Naive thymus-derived CD4-positive, alpha-beta T cell (primary cell): ENCODE measurements around the gene ITPRIP. TPM values are rescaled to one million over a fixed set of nuclear protein-coding genes. Genes with fewer than 3 reads are reported as not detected.

Experiments used
- ATAC-seq: fragments of 150-1000 bp; cut with Tn5 transposase; 2 replicates; pipeline ENCODE4 v1.10.0; 2021; ENCODE audit warnings: mild to moderate bottlenecking, moderate library complexity
- CTCF ChIA-PET: fragments of 350-600 bp; sonication (Branson Sonifier 250); formaldehyde crosslinking; loops from one replicate; lab custom pipeline; 2021; ENCODE audit warnings: antibody characterized with exemption; lab: Charles Lee
- POLR2A ChIA-PET: fragments of 350-600 bp; sonication (Branson Sonifier 250); formaldehyde crosslinking; loops from one replicate; lab custom pipeline; 2021; ENCODE audit warnings: antibody characterized with exemption, inconsistent platforms; lab: Charles Lee
- DNase-seq, 9 donors: peaks; one replicate each; pipeline versions ENCODE4 v3.0.0 to v3.0.0-alpha.2; 2020 to 2022; ENCODE audit warnings: mixed read lengths in 1 of 9
- H3K27ac ChIP-seq: one replicate; pipeline ENCODE4 v1.7.0; 2013; ENCODE audit warnings: mild to moderate bottlenecking, low read depth, low read length, moderate library complexity
- H3K27me3 ChIP-seq, 2 donors: one replicate each; pipeline ENCODE4 v1.7.0; 2013; ENCODE audit warnings: low read length in 2 of 2, mild to moderate bottlenecking in 2 of 2, moderate library complexity in 2 of 2; ENCODE audit not compliant: control insufficient read depth in 2 of 2, insufficient read depth in 2 of 2
- H3K36me3 ChIP-seq, 3 experiments: 1 replicate in 2 of 3; 2 replicates in 1 of 3; pipeline ENCODE4 v1.7.0; 2013; ENCODE audit warnings: low read length in 3 of 3, mild to moderate bottlenecking in 3 of 3, moderate library complexity in 1 of 3; ENCODE audit not compliant: insufficient read depth in 3 of 3, control insufficient read depth in 2 of 3
- H3K4me1 ChIP-seq, 2 donors: one replicate each; pipeline ENCODE4 v1.7.0; 2013; ENCODE audit warnings: low read length in 2 of 2, mild to moderate bottlenecking in 2 of 2, moderate library complexity in 1 of 2; ENCODE audit not compliant: control insufficient read depth in 2 of 2, insufficient read depth in 2 of 2
- H3K4me3 ChIP-seq: 2 replicates; pipeline ENCODE4 v1.7.0; 2013; ENCODE audit warnings: mild to moderate bottlenecking, low read length
- H3K9me3 ChIP-seq, 3 experiments: 1 replicate in 2 of 3; 2 replicates in 1 of 3; pipeline ENCODE4 v1.7.0; 2013; ENCODE audit warnings: low read length in 3 of 3; ENCODE audit not compliant: control insufficient read depth in 2 of 3
- H3K27ac Mint-ChIP-seq, 9 donors: one replicate each; pipeline ENCODE4 v1.8.0; 2020 to 2022; ENCODE audit warnings: mixed read lengths in 9 of 9, mild to moderate bottlenecking in 8 of 9, moderate library complexity in 5 of 9, inconsistent platforms in 2 of 9
- H3K27me3 Mint-ChIP-seq, 5 donors: one replicate each; pipeline ENCODE4 v1.8.0; 2021 to 2022; ENCODE audit warnings: mixed read lengths in 5 of 5, mild to moderate bottlenecking in 1 of 5
- H3K36me3 Mint-ChIP-seq, 5 donors: one replicate each; pipeline ENCODE4 v1.8.0; 2020 to 2022; ENCODE audit warnings: mixed read lengths in 5 of 5, mild to moderate bottlenecking in 3 of 5, inconsistent platforms in 1 of 5
- H3K4me1 Mint-ChIP-seq, 7 donors: one replicate each; pipeline ENCODE4 v1.8.0; 2020 to 2022; ENCODE audit warnings: mixed read lengths in 7 of 7, mild to moderate bottlenecking in 3 of 7, inconsistent platforms in 1 of 7
- H3K4me3 Mint-ChIP-seq, 10 donors: one replicate each; pipeline ENCODE4 v1.8.0; 2020 to 2022; ENCODE audit warnings: mild to moderate bottlenecking in 10 of 10, mixed read lengths in 10 of 10, moderate library complexity in 6 of 10, inconsistent platforms in 2 of 10
- H3K9me3 Mint-ChIP-seq, 11 donors: one replicate each; pipeline ENCODE4 v1.8.0; 2020 to 2022; ENCODE audit warnings: mixed read lengths in 11 of 11, mild to moderate bottlenecking in 4 of 11, inconsistent platforms in 1 of 11, moderate library complexity in 1 of 11
- intact Hi-C, 2 donors: fragments of 100-400 bp; cut with micrococcal nuclease; formaldehyde crosslinking; loops; one replicate each; pipeline ENCODE4 v1.15.1; 2023
- polyA plus RNA-seq, 2 donors: library from polyadenylated mRNA; unstranded; fragments of 300-500 nt; fragmentation: Illumina TruSeq; gene quantifications; one replicate each; pipeline ENCODE4 v1.2.3, GENCODE V29; 2021
- total RNA-seq, 6 experiments: library from RNA in 5 of 6; stranded (reverse) in 5 of 6; gene quantifications; 1 replicate in 5 of 6; 2 replicates in 1 of 6; pipeline ENCODE4 v1.2.3 and lab custom pipeline; 2021 to 2026

Gene ITPRIP
- total and polyA plus RNA-seq, 7 experiments from 2014 or later: 17.8 to 129 (median 20.2) TPM

DNA sequence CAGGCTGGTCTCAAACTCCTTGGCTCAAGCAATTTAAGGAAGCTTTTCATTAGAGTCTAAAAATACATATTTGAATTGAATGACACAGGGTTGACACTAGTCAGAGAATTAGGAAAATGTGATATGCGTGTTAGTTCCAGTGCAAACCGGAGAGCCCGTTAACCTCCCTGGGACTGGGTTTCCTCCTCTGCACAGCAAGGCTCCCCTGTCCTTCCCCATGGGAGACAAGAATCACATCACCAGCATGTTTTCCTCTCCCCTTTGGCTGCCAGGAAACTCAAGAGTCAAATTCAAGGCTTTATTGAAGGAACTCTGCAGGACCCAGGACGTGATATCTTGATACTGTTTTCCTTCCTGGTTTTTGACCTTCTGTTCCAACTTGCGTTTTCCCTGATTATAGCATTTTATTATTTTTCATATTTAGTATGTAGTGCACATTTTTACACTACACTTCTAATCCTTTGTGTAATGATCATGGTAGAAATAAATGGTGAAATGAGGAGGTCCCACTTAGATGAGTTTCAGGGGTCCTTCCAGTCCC is 44.4 kb downstream of the ITPRIP start:
- peaks cover 0 to 28% (median 4%) of the 10 kb centered on the region in 5 donors for H3K27me3 Mint-ChIP-seq
- no peak overlapping the region for H3K27ac Mint-ChIP-seq
- no peaks in the 10 kb centered on the region for H3K36me3 Mint-ChIP-seq
- Histone ChIP-seq H3K9me3 (no peaks in the 10 kb centered on the region), H3K4me3 (no peak overlapping the region), H3K27ac (no peak overlapping the region), H3K36me3 (no peaks in the 10 kb centered on the region), H3K4me1 (peaks cover 0 to 9% of the 10 kb centered on the region in 2 donors), H3K27me3 (peaks cover 0 to 5% of the 10 kb centered on the region in 2 donors)
- peaks cover 2 to 12% (median 6%) of the 10 kb centered on the region in 7 donors for H3K4me1 Mint-ChIP-seq
- CTCF ChIA-PET: interaction anchor here (1.0 to 8.7 kb wide), 4 partner anchors 12 to 56 kb away, joined by 4 to 220 read pairs (median 80); partner anchors contain the start of gene CFAP58
- intact Hi-C loops: loop anchor here in 1 of 2 donors (10.0 kb wide), 1 partner anchor 321 kb away; no protein-coding TSS in a partner anchor
- no peaks in the 10 kb centered on the region for H3K9me3 Mint-ChIP-seq
- no peak for DNase-seq
- ATAC-seq: no peak
- POLR2A ChIA-PET: interaction anchor here (0.7 to 2.0 kb wide), 4 partner anchors 12 to 53 kb away, joined by 3 to 5 read pairs (median 4); partner anchors contain the start of gene ITPRIP
- H3K4me3 Mint-ChIP-seq: no peak overlapping the region

DNA sequence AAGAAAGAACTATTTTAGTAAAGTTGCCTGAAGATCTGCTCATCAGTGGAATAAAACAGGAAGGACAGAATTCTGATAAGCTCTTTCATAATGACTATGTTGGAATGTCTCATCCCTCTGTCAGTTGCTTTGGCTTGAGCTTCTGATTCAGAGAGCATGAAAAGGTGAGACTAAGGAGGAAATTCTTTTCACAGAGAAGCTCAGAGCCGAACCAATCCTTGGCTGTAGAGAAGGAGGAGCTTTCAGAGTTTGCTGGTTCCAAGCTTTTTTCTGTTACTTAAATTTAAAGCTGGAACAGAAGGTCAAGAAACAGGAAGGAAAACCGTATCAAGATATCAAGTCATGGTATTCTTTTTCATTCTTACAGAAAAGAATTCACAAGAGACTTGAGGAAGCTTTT is 45.3 kb downstream of the ITPRIP start:
- Mint-ChIP-seq H3K4me3 (no peak overlapping the region), H3K9me3 (no peaks in the 10 kb centered on the region), H3K27me3 (peaks cover 0 to 37% (median 10%) of the 10 kb centered on the region in 5 donors), H3K4me1 (peaks cover 2 to 11% (median 6%) of the 10 kb centered on the region in 7 donors), H3K27ac (no peak overlapping the region), H3K36me3 (no peaks in the 10 kb centered on the region)
- ChIA-PET CTCF (interaction anchor here (0.6 to 8.7 kb wide), 9 partner anchors 11 to 527 kb away, joined by 3 to 220 read pairs (median 5); partner anchors contain the start of genes CFAP58 and ITPRIP), POLR2A (interaction anchor here (0.7 to 2.0 kb wide), 3 partner anchors 13 to 54 kb away, joined by 3 to 5 read pairs (median 4); no protein-coding TSS in a partner anchor)
- intact Hi-C loops: loop anchor here in 1 of 2 donors (10.0 kb wide), 1 partner anchor 322 kb away; no protein-coding TSS in a partner anchor
- no peak overlapping the region for H3K4me3 ChIP-seq
- peaks cover 0 to 5% of the 10 kb centered on the region in 2 donors for H3K27me3 ChIP-seq
- ATAC-seq: no peak
- H3K27ac ChIP-seq: no peak overlapping the region
- H3K36me3 ChIP-seq: no peaks in the 10 kb centered on the region
- no peak for DNase-seq
- peaks cover 0 to 9% of the 10 kb centered on the region in 2 donors for H3K4me1 ChIP-seq
- no peaks in the 10 kb centered on the region for H3K9me3 ChIP-seq

GRCh38 chr10:104291439-104291951 is 46.8 kb downstream of the ITPRIP start:
- H3K4me1 Mint-ChIP-seq: peaks cover 2 to 11% (median 6%) of the 10 kb centered on the region in 7 donors
- DNase-seq (peak; percentile 77 to 89 (median 86)), ATAC-seq (peak; percentile 100)
- H3K36me3 Mint-ChIP-seq: peaks cover 0 to 3% (median 0%) of the 10 kb centered on the region in 5 donors
- ChIA-PET POLR2A (interaction anchor here (0.5 to 2.6 kb wide), 8 partner anchors 15 to 60 kb away, joined by 3 to 10 read pairs (median 4); partner anchors contain the start of gene ITPRIP), CTCF (interaction anchor here (0.6 to 8.7 kb wide), 17 partner anchors 9 to 443 kb away, joined by 3 to 220 read pairs (median 7); partner anchors contain the start of genes CFAP58 and ITPRIP)
- H3K27ac Mint-ChIP-seq: peak overlapping the region in 5 of 9 donors; percentile 1 to 81 (median 20)
- Histone ChIP-seq H3K4me3 (no peak overlapping the region), H3K36me3 (no peaks in the 10 kb centered on the region), H3K4me1 (peaks cover 0 to 9% of the 10 kb centered on the region in 2 donors), H3K27ac (no peak overlapping the region), H3K9me3 (no peaks in the 10 kb centered on the region), H3K27me3 (peaks cover 0 to 5% of the 10 kb centered on the region in 2 donors)
- no peaks in the 10 kb centered on the region for H3K9me3 Mint-ChIP-seq
- peaks cover 3 to 45% (median 10%) of the 10 kb centered on the region in 5 donors for H3K27me3 Mint-ChIP-seq
- intact Hi-C loops: loop anchor here (1.0 to 10.0 kb wide), 8 partner anchors 9 to 323 kb away; partner anchors contain the start of genes GSTO2 (in 1 of the 2) and ITPRIP (in 1 of the 2)
- H3K4me3 Mint-ChIP-seq: peak overlapping the region in 4 of 10 donors; percentile 0 to 64 (median 26)

DNA sequence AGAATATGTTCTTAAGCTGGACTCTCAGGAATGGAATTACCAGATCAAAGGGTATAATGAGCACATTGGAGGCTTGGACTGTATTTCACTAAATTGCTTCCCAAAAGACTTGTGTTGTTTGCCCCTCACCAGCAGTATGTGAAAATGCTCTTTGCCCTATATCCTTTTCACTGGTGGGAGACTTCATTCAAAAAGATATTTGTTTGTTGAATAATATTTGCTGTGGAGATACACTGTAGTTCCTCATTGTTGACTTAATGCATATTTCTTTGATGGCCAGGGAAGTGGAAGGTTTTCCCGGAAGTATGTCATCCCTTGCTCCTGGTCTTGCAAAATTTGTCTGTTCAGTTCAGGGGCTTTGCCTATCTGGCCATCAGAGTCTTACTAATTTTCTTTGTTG is 49.9 kb downstream of the ITPRIP start:
- peaks cover 3 to 51% (median 10%) of the 10 kb centered on the region in 5 donors for H3K27me3 Mint-ChIP-seq
- H3K4me3 Mint-ChIP-seq: no peak overlapping the region
- H3K9me3 Mint-ChIP-seq: no peaks in the 10 kb centered on the region
- Histone ChIP-seq H3K36me3 (no peaks in the 10 kb centered on the region), H3K9me3 (no peaks in the 10 kb centered on the region), H3K4me3 (no peak overlapping the region), H3K27me3 (peaks cover 0 to 5% of the 10 kb centered on the region in 2 donors), H3K27ac (no peak overlapping the region), H3K4me1 (peaks cover 0 to 9% of the 10 kb centered on the region in 2 donors)
- peaks cover 2 to 11% (median 6%) of the 10 kb centered on the region in 7 donors for H3K4me1 Mint-ChIP-seq
- no peak for ATAC-seq
- no peak overlapping the region for H3K27ac Mint-ChIP-seq
- intact Hi-C loops: no loop called here
- peaks cover 0 to 3% (median 0%) of the 10 kb centered on the region in 5 donors for H3K36me3 Mint-ChIP-seq
- CTCF ChIA-PET: interaction anchor here (1.0 to 8.7 kb wide), 4 partner anchors 8 to 62 kb away, joined by 4 to 220 read pairs (median 58); partner anchors contain the start of gene CFAP58
- POLR2A ChIA-PET: no interaction called here
- DNase-seq: no peak

GRCh38 chr10:104286939-104287338 is 51.3 kb downstream of the ITPRIP start:
- CTCF ChIA-PET: interaction anchor here (0.7 to 1.8 kb wide), 4 partner anchors 11 to 66 kb away, joined by 4 to 8 read pairs (median 6); partner anchors contain the start of gene CFAP58
- no peak overlapping the region for H3K27ac Mint-ChIP-seq
- DNase-seq: no peak

DNA sequence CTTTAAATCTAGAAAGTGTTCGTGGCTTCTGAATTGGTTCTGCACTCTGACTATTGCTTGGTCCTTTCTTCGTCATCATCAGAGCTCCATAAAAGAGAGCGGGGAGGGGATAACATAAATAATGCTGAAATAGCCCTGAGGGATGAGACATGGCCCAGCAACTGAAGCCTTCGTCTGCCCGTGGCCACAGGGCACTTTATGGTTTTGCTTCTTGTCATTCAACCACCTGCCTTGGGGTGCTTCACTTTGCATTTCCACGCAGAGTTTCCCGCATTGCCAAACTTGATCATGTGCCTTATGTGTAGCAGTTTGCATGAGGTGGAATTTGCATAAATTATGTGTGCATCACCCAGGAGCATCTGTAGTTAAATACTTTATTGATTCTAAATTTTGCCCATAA is 53.4 kb downstream of the ITPRIP start:
- Mint-ChIP-seq H3K4me3 (no peak overlapping the region), H3K4me1 (no peaks in the 10 kb centered on the region), H3K36me3 (peaks cover 0 to 3% (median 0%) of the 10 kb centered on the region in 5 donors), H3K27me3 (peaks cover 3 to 60% (median 5%) of the 10 kb centered on the region in 5 donors), H3K27ac (peak overlapping the region in 1 of 9 donors; percentile 13), H3K9me3 (no peaks in the 10 kb centered on the region)
- no peak overlapping the region for H3K4me3 ChIP-seq
- no peak overlapping the region for H3K27ac ChIP-seq
- DNase-seq (no peak), ATAC-seq (no peak)
- ChIA-PET CTCF (interaction anchor here (1.9 kb wide), 1 partner anchor 10 kb away, joined by 4 read pairs; no protein-coding TSS in a partner anchor), POLR2A (no interaction called here)
- intact Hi-C loops: no loop called here
- H3K9me3 ChIP-seq: no peaks in the 10 kb centered on the region
- H3K4me1 ChIP-seq: no peaks in the 10 kb centered on the region
- no peaks in the 10 kb centered on the region for H3K36me3 ChIP-seq
- no peaks in the 10 kb centered on the region for H3K27me3 ChIP-seq

More at GRCh38 chr10:104286939-104287338, 51.3 kb downstream of the ITPRIP start:
- no peak for ATAC-seq
- Histone ChIP-seq H3K36me3 (no peaks in the 10 kb centered on the region), H3K27ac (no peak overlapping the region), H3K4me1 (peaks cover 0 to 9% of the 10 kb centered on the region in 2 donors), H3K9me3 (no peaks in the 10 kb centered on the region), H3K4me3 (no peak overlapping the region), H3K27me3 (peaks cover 0 to 5% of the 10 kb centered on the region in 2 donors)
- no peak overlapping the region for H3K4me3 Mint-ChIP-seq
- H3K36me3 Mint-ChIP-seq: peaks cover 0 to 3% (median 0%) of the 10 kb centered on the region in 5 donors
- H3K27me3 Mint-ChIP-seq: peaks cover 3 to 59% (median 10%) of the 10 kb centered on the region in 5 donors
- intact Hi-C loops: no loop called here
- H3K4me1 Mint-ChIP-seq: peaks cover 2 to 8% (median 6%) of the 10 kb centered on the region in 7 donors
- H3K9me3 Mint-ChIP-seq: no peaks in the 10 kb centered on the region
- POLR2A ChIA-PET: interaction anchor here (1.4 to 1.9 kb wide), 2 partner anchors 18 to 52 kb away, joined by 3 to 8 read pairs; partner anchors contain the start of genes GSTO2 and ITPRIP
